ENCODE data around the gene SCARB1. TPM values are rescaled to one million over a fixed set of nuclear protein-coding genes. Genes with fewer than 3 reads are reported as not detected.

SCARB1 gene
- total and polyA plus RNA-seq, 9 of the 15 experiments (the other 6 are each of a cell fraction or from before 2014, with no cell fraction given) = 0.56 to 157 (median 52.8) TPM

GRCh38 chr12:124884587-124885438, 21.1 kb upstream of the SCARB1 start (continued):
- peak; percentile 45; the same call in 1 of the 2 replicates for TF ChIP-seq VEZF1 (CRISPR knock-in tag; IDR thresholded peaks at IDR 0.05)
- TF ChIP-seq MXI1 (IDR thresholded peaks at IDR 0.05; ENCODE audit: low read depth, low read length) = peak; percentile 54; the same call in 1 of the 2 replicates
- peak; percentile 97 for TF ChIP-seq KLF16 (IDR thresholded peaks at IDR 0.05)
- peak; percentile 86; the same call in 1 of the 2 replicates for TF ChIP-seq ARID3A (IDR thresholded peaks at IDR 0.05; ENCODE audit: borderline replicate concordance, low read depth, low read length)
- TF ChIP-seq, protein P1, sequence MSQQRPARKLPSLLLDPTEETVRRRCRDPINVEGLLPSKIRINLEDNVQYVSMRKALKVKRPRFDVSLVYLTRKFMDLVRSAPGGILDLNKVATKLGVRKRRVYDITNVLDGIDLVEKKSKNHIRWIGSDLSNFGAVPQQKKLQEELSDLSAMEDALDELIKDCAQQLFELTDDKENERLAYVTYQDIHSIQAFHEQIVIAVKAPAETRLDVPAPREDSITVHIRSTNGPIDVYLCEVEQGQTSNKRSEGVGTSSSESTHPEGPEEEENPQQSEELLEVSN (IDR thresholded peaks at IDR 0.05; ENCODE audit: borderline replicate concordance in 1 of 2, extremely low read depth in 1 of 2, insufficient read depth in 1 of 2, insufficient read length in 1 of 2, low read depth in 1 of 2, low read length in 1 of 2, poor library complexity in 1 of 2, severe bottlenecking in 1 of 2) = peak in 1 of 2 experiments; percentile 34
- peak; percentile 24; the same call in 1 of the 2 replicates for TF ChIP-seq JUN (IDR thresholded peaks at IDR 0.05; ENCODE audit: borderline replicate concordance, low read depth, low read length)
- no peak for TF ChIP-seq JUN (CRISPR knock-in tag; IDR thresholded peaks at IDR 0.05; ENCODE audit: borderline replicate concordance)
- TF ChIP-seq CSDE1 (IDR thresholded peaks at IDR 0.05) = no peak
- TF ChIP-seq HLTF (IDR thresholded peaks at IDR 0.05) = peak; percentile 85
- TF ChIP-seq SIN3A (IDR thresholded peaks at IDR 0.05; ENCODE audit: borderline replicate concordance in 2 of 2, control insufficient read depth in 1 of 2, low read depth in 2 of 2, low read length in 2 of 2) = peak in 1 of 2 experiments; percentile 32; a peak in 2 of 4 replicates
- TF ChIP-seq MLX (CRISPR knock-in tag; conservative IDR thresholded peaks at IDR 0.05) = no peak
- peak; percentile 84 for TF ChIP-seq SMARCA4 (IDR thresholded peaks at IDR 0.05)
- TF ChIP-seq PHB2 (IDR thresholded peaks at IDR 0.05; ENCODE audit: low read depth) = 0 out of 2 replicates have a peak, but pooled peaks have one; percentile 32
- TF ChIP-seq TARDBP (IDR thresholded peaks at IDR 0.05) = 0 out of 2 replicates have a peak, but pooled peaks have one; percentile 41
- TF ChIP-seq SMARCE1 (IDR thresholded peaks at IDR 0.05) = peak; percentile 87
